ENCODE measurements around the gene PCNX2.

Gene PCNX2

DNA sequence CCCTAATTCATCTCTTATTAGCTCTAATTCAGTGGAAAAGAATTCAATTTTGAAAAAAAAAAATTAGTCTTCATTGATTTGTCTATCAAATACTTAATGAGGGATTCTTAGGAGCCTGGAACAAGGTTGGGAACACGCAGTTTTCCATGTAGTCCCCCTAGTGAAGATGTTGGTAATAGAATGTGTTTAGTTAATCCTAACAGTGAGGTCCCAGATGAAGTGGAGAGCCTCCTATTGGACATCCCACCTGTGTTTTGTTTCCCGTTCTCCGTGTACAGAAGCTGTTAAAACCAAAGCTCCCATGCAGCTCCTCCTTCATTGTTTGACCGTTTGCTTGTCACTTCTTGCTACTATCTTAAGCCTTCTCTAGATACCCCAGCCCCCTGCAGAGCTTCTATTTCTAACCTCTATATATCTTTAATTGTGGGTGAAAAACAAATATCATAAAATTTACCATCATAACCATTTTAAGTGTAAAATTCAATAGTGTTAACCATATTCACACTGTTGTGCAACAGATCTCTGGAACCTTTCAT lies 67.5 kb downstream of the PCNX2 start:
- no peak for TF ChIP-seq CTCF (IDR thresholded peaks at IDR 0.05; ENCODE audit: low read depth, low read length)
- in situ Hi-C loops (cut with HindIII; ENCODE audit: low sequenced_read_pairs) = no loop called here
- no peak for DNase-seq (ENCODE audit: low read depth, low spot score)

GRCh38 chr1:233224311-233224710 lies 71.2 kb downstream of the PCNX2 start:
- in situ Hi-C loops (cut with HindIII; ENCODE audit: low sequenced_read_pairs) = no loop called here
- no peak for DNase-seq (ENCODE audit: low read depth, low spot score)
- no peak overlapping the region for H3K4me3 ChIP-seq (ENCODE audit: low read depth, low read length)
- no peak for TF ChIP-seq CTCF (IDR thresholded peaks at IDR 0.05; ENCODE audit: low read depth, low read length)

More for the DNA sequence above, 67.5 kb downstream of the PCNX2 start:
- no peak overlapping the region for H3K4me3 ChIP-seq (ENCODE audit: low read depth, low read length)

GRCh38 chr1:233217832-233218231 lies 77.7 kb downstream of the PCNX2 start:
- in situ Hi-C loops (cut with HindIII; ENCODE audit: low sequenced_read_pairs) = no loop called here
- no peak for DNase-seq (ENCODE audit: low read depth, low spot score)
- H3K4me3 ChIP-seq (ENCODE audit: low read depth, low read length) = no peak overlapping the region
- no peak for TF ChIP-seq CTCF (IDR thresholded peaks at IDR 0.05; ENCODE audit: low read depth, low read length)

- TF ChIP-seq CTCF (IDR thresholded peaks at IDR 0.05; ENCODE audit: low read depth, low read length) = no peak
- in situ Hi-C loops (cut with HindIII; ENCODE audit: low sequenced_read_pairs) = no loop called here
- no peak for DNase-seq (ENCODE audit: low read depth, low spot score)
- no peak overlapping the region for H3K4me3 ChIP-seq (ENCODE audit: low read depth, low read length)
These were observed 79.5 kb downstream of the PCNX2 start for GRCh38 chr1:233216009-233216408.

GRCh38 chr1:233215135-233215760 lies 80.3 kb downstream of the PCNX2 start:
- no peak overlapping the region for H3K4me3 ChIP-seq (ENCODE audit: low read depth, low read length)
- DNase-seq (ENCODE audit: low read depth, low spot score) = no peak
- no peak for TF ChIP-seq CTCF (IDR thresholded peaks at IDR 0.05; ENCODE audit: low read depth, low read length)
- in situ Hi-C loops (cut with HindIII; ENCODE audit: low sequenced_read_pairs) = no loop called here

DNA sequence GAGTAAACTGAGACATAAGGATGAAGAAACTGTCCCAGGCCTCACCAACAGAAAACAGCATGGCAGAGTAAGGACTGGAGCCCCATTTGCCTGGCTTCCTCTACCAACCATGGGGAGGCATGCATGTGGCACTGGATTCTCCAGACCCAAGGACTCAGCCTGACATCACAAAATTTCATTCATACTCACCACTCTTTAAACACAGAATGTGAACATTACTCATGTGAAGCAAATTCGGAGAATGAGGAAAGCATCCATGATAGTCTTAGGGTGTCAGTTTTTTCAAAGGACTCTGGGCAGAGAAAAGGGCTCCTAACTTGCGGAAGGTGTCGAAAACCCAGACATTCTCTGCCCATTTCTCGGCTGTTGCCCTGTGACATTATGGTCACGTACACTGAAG lies 83.9 kb downstream of the PCNX2 start:
- no peak for TF ChIP-seq CTCF (IDR thresholded peaks at IDR 0.05; ENCODE audit: low read depth, low read length)
- H3K4me3 ChIP-seq (ENCODE audit: low read depth, low read length) = no peak overlapping the region
- in situ Hi-C loops (cut with HindIII; ENCODE audit: low sequenced_read_pairs) = no loop called here
- DNase-seq (ENCODE audit: low read depth, low spot score) = no peak
